Measurements from ENCODE around the gene UBXN7. TPM values are rescaled to one million over a fixed set of nuclear protein-coding genes. Genes with fewer than 3 reads are reported as not detected.
"Not testable (repeated sequence)": the region's sequence is repeated elsewhere in the genome, so short reads cannot be mapped to it uniquely, and the experiment has no call there.

Gene UBXN7
- total RNA-seq, 2 donors from 2014 or later = 21.1 to 22.2 TPM

DNA sequence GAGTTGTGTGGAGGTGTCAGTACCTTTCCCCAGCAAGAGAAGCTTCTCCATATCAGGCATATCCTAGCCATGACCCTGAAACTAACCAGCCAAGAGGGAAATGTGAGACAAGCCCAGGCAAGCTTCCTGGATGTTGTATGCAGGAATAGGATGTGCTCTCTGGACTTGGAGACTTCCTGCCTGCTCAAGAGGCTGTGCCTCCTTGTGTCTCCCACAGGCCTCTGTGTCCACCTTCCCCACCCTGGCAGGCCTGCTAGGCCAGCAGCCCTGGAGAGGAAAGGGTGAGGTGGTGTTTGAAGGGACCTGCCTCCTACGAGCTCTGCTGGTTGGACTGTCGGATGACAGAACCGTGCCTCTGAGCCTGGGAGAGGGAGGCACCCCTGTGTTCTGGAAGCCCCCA is 112.1 kb downstream of the UBXN7 start:
- no peaks in the 10 kb centered on the region for H3K27me3 ChIP-seq (replicated peaks; ENCODE audit: insufficient read depth)
- no peaks in the 10 kb centered on the region for H3K4me1 ChIP-seq (ENCODE audit: control insufficient read depth in 1 of 2, low read depth in 2 of 2)
- TF ChIP-seq, protein P1, sequence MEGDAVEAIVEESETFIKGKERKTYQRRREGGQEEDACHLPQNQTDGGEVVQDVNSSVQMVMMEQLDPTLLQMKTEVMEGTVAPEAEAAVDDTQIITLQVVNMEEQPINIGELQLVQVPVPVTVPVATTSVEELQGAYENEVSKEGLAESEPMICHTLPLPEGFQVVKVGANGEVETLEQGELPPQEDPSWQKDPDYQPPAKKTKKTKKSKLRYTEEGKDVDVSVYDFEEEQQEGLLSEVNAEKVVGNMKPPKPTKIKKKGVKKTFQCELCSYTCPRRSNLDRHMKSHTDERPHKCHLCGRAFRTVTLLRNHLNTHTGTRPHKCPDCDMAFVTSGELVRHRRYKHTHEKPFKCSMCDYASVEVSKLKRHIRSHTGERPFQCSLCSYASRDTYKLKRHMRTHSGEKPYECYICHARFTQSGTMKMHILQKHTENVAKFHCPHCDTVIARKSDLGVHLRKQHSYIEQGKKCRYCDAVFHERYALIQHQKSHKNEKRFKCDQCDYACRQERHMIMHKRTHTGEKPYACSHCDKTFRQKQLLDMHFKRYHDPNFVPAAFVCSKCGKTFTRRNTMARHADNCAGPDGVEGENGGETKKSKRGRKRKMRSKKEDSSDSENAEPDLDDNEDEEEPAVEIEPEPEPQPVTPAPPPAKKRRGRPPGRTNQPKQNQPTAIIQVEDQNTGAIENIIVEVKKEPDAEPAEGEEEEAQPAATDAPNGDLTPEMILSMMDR (IDR thresholded peaks at IDR 0.05) = no peak
- no peak for ATAC-seq (ENCODE audit: insufficient number of reproducible peaks, low FRiP score, low read depth)
- H3K36me3 ChIP-seq = no peaks in the 10 kb centered on the region
- H3K27ac ChIP-seq = no peak overlapping the region
- H3K9me3 ChIP-seq = no peaks in the 10 kb centered on the region
- no peak for DNase-seq (ENCODE audit: low spot score)
- H3K4me3 ChIP-seq = no peak overlapping the region

- H3K4me3 ChIP-seq = peak within 1 kb of the TSS; percentile 91
These were observed 114.3 kb downstream of the UBXN7 start, which contains the start of gene DYNLT2B for GRCh38 chr3:196317687-196318467. Gene DYNLT2B, minus strand, starts transcription at chr3:196318240. Its CDS starts 88 bp downstream, at chr3:196318152.

GRCh38 chr3:196316799-196317686 is 115.2 kb downstream of the UBXN7 start:
- H3K9me3 ChIP-seq; H3K27me3 ChIP-seq (replicated peaks; ENCODE audit: insufficient read depth); ATAC-seq (ENCODE audit: insufficient number of reproducible peaks, low FRiP score, low read depth); H3K36me3 ChIP-seq; DNase-seq (ENCODE audit: low spot score); H3K4me1 ChIP-seq (ENCODE audit: control insufficient read depth in 1 of 2, low read depth in 2 of 2): not testable (repeated sequence)
- Histone ChIP-seq H3K27ac (peak overlapping the region; percentile 79 to 85), H3K4me3 (peak overlapping the region; percentile 91)

More at GRCh38 chr3:196317687-196318467, 114.3 kb downstream of the UBXN7 start, which contains the start of gene DYNLT2B:
- TF ChIP-seq, protein P1 (IDR thresholded peaks at IDR 0.05) = no peak
- H3K27ac ChIP-seq = peak within 1 kb of the TSS; percentile 79 to 85
- peak; percentile 67 for ATAC-seq (ENCODE audit: insufficient number of reproducible peaks, low FRiP score, low read depth)
- H3K36me3 ChIP-seq = no peaks in the 10 kb centered on the region
- H3K27me3 ChIP-seq (replicated peaks; ENCODE audit: insufficient read depth) = no peaks in the 10 kb centered on the region
- no peaks in the 10 kb centered on the region for H3K9me3 ChIP-seq
- peak; percentile 19 for DNase-seq (ENCODE audit: low spot score)
- H3K4me1 ChIP-seq (ENCODE audit: control insufficient read depth in 1 of 2, low read depth in 2 of 2) = no peaks in the 10 kb centered on the region

GRCh38 chr3:196315821-196316220 is 116.4 kb downstream of the UBXN7 start:
- no peak overlapping the region for H3K27ac ChIP-seq
- no peak for DNase-seq (ENCODE audit: low spot score)
- TF ChIP-seq, protein P1 (IDR thresholded peaks at IDR 0.05) = no peak
- H3K4me1 ChIP-seq (ENCODE audit: control insufficient read depth in 1 of 2, low read depth in 2 of 2) = no peaks in the 10 kb centered on the region
- no peaks in the 10 kb centered on the region for H3K36me3 ChIP-seq
- H3K4me3 ChIP-seq = no peak overlapping the region
- no peaks in the 10 kb centered on the region for H3K27me3 ChIP-seq (replicated peaks; ENCODE audit: insufficient read depth)
- ATAC-seq (ENCODE audit: insufficient number of reproducible peaks, low FRiP score, low read depth) = no peak
- no peaks in the 10 kb centered on the region for H3K9me3 ChIP-seq

GRCh38 chr3:196314597-196314996 is 117.6 kb downstream of the UBXN7 start:
- Histone ChIP-seq H3K36me3 (no peaks in the 10 kb centered on the region), H3K4me1 (ENCODE audit: control insufficient read depth in 1 of 2, low read depth in 2 of 2) (no peaks in the 10 kb centered on the region), H3K27me3 (replicated peaks; ENCODE audit: insufficient read depth) (no peaks in the 10 kb centered on the region), H3K4me3 (no peak overlapping the region), H3K9me3 (no peaks in the 10 kb centered on the region), H3K27ac (no peak overlapping the region)
- no peak for ATAC-seq (ENCODE audit: insufficient number of reproducible peaks, low FRiP score, low read depth)
- TF ChIP-seq, protein P1 (IDR thresholded peaks at IDR 0.05) = no peak
- no peak for DNase-seq (ENCODE audit: low spot score)

GRCh38 chr3:196314086-196314485 is 118.1 kb downstream of the UBXN7 start:
- not testable (repeated sequence) for H3K36me3 ChIP-seq; DNase-seq (ENCODE audit: low spot score); H3K27me3 ChIP-seq (replicated peaks; ENCODE audit: insufficient read depth); ATAC-seq (ENCODE audit: insufficient number of reproducible peaks, low FRiP score, low read depth); H3K9me3 ChIP-seq; H3K4me1 ChIP-seq (ENCODE audit: control insufficient read depth in 1 of 2, low read depth in 2 of 2); H3K4me3 ChIP-seq; H3K27ac ChIP-seq

GRCh38 chr3:196302960-196303359 is 129.3 kb downstream of the UBXN7 start:
- H3K27me3 ChIP-seq (replicated peaks; ENCODE audit: insufficient read depth); H3K27ac ChIP-seq; H3K4me3 ChIP-seq; DNase-seq (ENCODE audit: low spot score); H3K36me3 ChIP-seq; H3K4me1 ChIP-seq (ENCODE audit: control insufficient read depth in 1 of 2, low read depth in 2 of 2); H3K9me3 ChIP-seq; ATAC-seq (ENCODE audit: insufficient number of reproducible peaks, low FRiP score, low read depth): not testable (repeated sequence)

GRCh38 chr3:196302551-196302950 is 129.7 kb downstream of the UBXN7 start:
- not testable (repeated sequence) for H3K4me1 ChIP-seq (ENCODE audit: control insufficient read depth in 1 of 2, low read depth in 2 of 2); DNase-seq (ENCODE audit: low spot score); H3K27me3 ChIP-seq (replicated peaks; ENCODE audit: insufficient read depth); H3K9me3 ChIP-seq; H3K4me3 ChIP-seq; H3K36me3 ChIP-seq; H3K27ac ChIP-seq; ATAC-seq (ENCODE audit: insufficient number of reproducible peaks, low FRiP score, low read depth)

Measured in thoracic aorta (tissue), 2 donors.